HEK293 (cell line): Measurements from ENCODE around the gene TNFRSF13B.
A peak's percentile ranks its signal among the peaks of the same experiment; 100 is the strongest.

ENCODE experiments used
- CTCF ChIA-PET: fragments of 350-600 bp; formaldehyde crosslinking; extraction: SDS; loops from one replicate; lab custom pipeline; 2021; ENCODE audit warnings: antibody characterized with exemption; lab: Yijun Ruan, JAX
- POLR2A ChIA-PET: fragments of 300-600 bp; formaldehyde crosslinking; extraction: SDS; loops from one replicate; lab custom pipeline; 2020; ENCODE audit warnings: antibody characterized with exemption, inconsistent platforms; lab: Yijun Ruan, JAX
- H3K27ac ChIP-seq: fragments of 200-500 bp; sonication (Bioruptor generic); 2 replicates; pipeline ENCODE4 v1.5.1; 2014; ENCODE audit warnings: low read depth, low read length, control low read depth, inconsistent platforms; ENCODE audit errors: extremely low read depth
- H3K36me3 ChIP-seq, 2 experiments: fragments of 200-500 bp in 1 of 2; sonication (Bioruptor generic) in 1 of 2; 1 replicate in 1 of 2; 2 replicates in 1 of 2; pipeline ENCODE4 v1.5.1; 2014 to 2017; ENCODE audit warnings: inconsistent platforms in 2 of 2, low read length in 2 of 2; ENCODE audit not compliant: control insufficient read depth in 2 of 2, insufficient read depth in 1 of 2
- H3K4me1 ChIP-seq: fragments of 200-500 bp; sonication (Bioruptor generic); 2 replicates; pipeline ENCODE4 v1.5.1; 2014; ENCODE audit warnings: mild to moderate bottlenecking, low read length, inconsistent platforms; ENCODE audit not compliant: control insufficient read depth, insufficient read depth
- H3K4me3 ChIP-seq: 2 replicates; pipeline ENCODE4 v1.5.1; 2011; ENCODE audit warnings: low read depth, mild to moderate bottlenecking, control low read depth, low read length, moderate library complexity
- H3K9me3 ChIP-seq: fragments of 200-500 bp; sonication (Bioruptor generic); 2 replicates; pipeline ENCODE4 v1.5.1; 2014; ENCODE audit warnings: low read depth, low read length, inconsistent platforms; ENCODE audit not compliant: control insufficient read depth, insufficient read depth
- GLIS1 ChIP-seq: fragments of 450-650 bp; formaldehyde crosslinking; IDR thresholded peaks from 2 replicates; pipeline ENCODE4 v1.5.1; 2016; ENCODE audit warnings: missing biosample characterization, missing genetic modification characterization
- HOXD13 ChIP-seq: sonication (generic); formaldehyde crosslinking; IDR thresholded peaks from 2 replicates; pipeline ENCODE4 v1.8.0; 2022; ENCODE audit warnings: missing genetic modification reagents, borderline replicate concordance
- MZF1 ChIP-seq: fragments of 450-650 bp; formaldehyde crosslinking; IDR thresholded peaks from 2 replicates; pipeline ENCODE4 v1.5.1; 2017; ENCODE audit warnings: missing biosample characterization, missing genetic modification characterization, borderline replicate concordance
- SCRT1 ChIP-seq: fragments of 450-650 bp; formaldehyde crosslinking; IDR thresholded peaks from 2 replicates; pipeline ENCODE4 v1.5.1; 2016; ENCODE audit warnings: missing biosample characterization, missing genetic modification characterization, borderline replicate concordance
- SCRT2 ChIP-seq: fragments of 450-650 bp; formaldehyde crosslinking; IDR thresholded peaks from 2 replicates; pipeline ENCODE4 v1.5.1; 2016; ENCODE audit warnings: missing biosample characterization, missing genetic modification characterization
- SP7 ChIP-seq: fragments of 450-650 bp; formaldehyde crosslinking; IDR thresholded peaks from 2 replicates; pipeline ENCODE4 v1.5.1; 2016; ENCODE audit warnings: missing biosample characterization, missing genetic modification characterization
- ZBTB17 ChIP-seq: fragments of 450-650 bp; formaldehyde crosslinking; IDR thresholded peaks from 2 replicates; pipeline ENCODE4 v1.5.1; 2016; ENCODE audit warnings: missing biosample characterization, missing genetic modification characterization
- ZNF121 ChIP-seq: fragments of 450-650 bp; formaldehyde crosslinking; IDR thresholded peaks from 2 replicates; pipeline ENCODE4 v1.5.1; 2016; ENCODE audit warnings: missing biosample characterization, missing genetic modification characterization
- ZNF132 ChIP-seq: fragments of 450-650 bp; formaldehyde crosslinking; IDR thresholded peaks from 2 replicates; pipeline ENCODE4 v1.5.1; 2017; ENCODE audit warnings: missing biosample characterization, missing genetic modification characterization, borderline replicate concordance
- ZNF140 ChIP-seq: fragments of 450-650 bp; formaldehyde crosslinking; IDR thresholded peaks from 2 replicates; pipeline ENCODE4 v1.5.1; 2016; ENCODE audit warnings: missing biosample characterization, missing genetic modification characterization
- ZNF2 ChIP-seq: fragments of 450-650 bp; formaldehyde crosslinking; IDR thresholded peaks from 2 replicates; pipeline ENCODE4 v1.5.1; 2016; ENCODE audit warnings: missing biosample characterization, missing genetic modification characterization
- ZNF211 ChIP-seq: fragments of 450-650 bp; formaldehyde crosslinking; IDR thresholded peaks from 2 replicates; pipeline ENCODE4 v1.5.1; 2016; ENCODE audit warnings: low read depth, missing biosample characterization, missing genetic modification characterization
- ZNF366 ChIP-seq: fragments of 450-650 bp; formaldehyde crosslinking; conservative IDR thresholded peaks from 2 replicates; pipeline ENCODE4 v1.5.1; 2016; ENCODE audit warnings: missing biosample characterization, missing genetic modification characterization
- ZNF416 ChIP-seq: fragments of 450-650 bp; formaldehyde crosslinking; IDR thresholded peaks from 2 replicates; pipeline ENCODE4 v1.5.1; 2016; ENCODE audit warnings: missing biosample characterization, missing genetic modification characterization
- ZNF423 ChIP-seq: fragments of 450-650 bp; formaldehyde crosslinking; IDR thresholded peaks from 2 replicates; pipeline ENCODE4 v1.5.1; 2016; ENCODE audit warnings: missing biosample characterization, missing genetic modification characterization
- ZNF510 ChIP-seq: fragments of 450-650 bp; formaldehyde crosslinking; IDR thresholded peaks from 2 replicates; pipeline ENCODE4 v1.5.1; 2018; ENCODE audit warnings: mild to moderate bottlenecking, missing genetic modification characterization, missing biosample characterization; ENCODE audit not compliant: insufficient replicate concordance
- ZNF521 ChIP-seq: fragments of 450-650 bp; formaldehyde crosslinking; IDR thresholded peaks from 2 replicates; pipeline ENCODE4 v1.5.1; 2017; ENCODE audit warnings: missing biosample characterization, mild to moderate bottlenecking, missing genetic modification characterization
- ZNF580 ChIP-seq: fragments of 450-650 bp; formaldehyde crosslinking; IDR thresholded peaks from 2 replicates; pipeline ENCODE4 v1.5.1; 2016; ENCODE audit warnings: missing biosample characterization, missing genetic modification characterization
- ZNF623 ChIP-seq: fragments of 450-650 bp; formaldehyde crosslinking; IDR thresholded peaks from 2 replicates; pipeline ENCODE4 v1.5.1; 2016; ENCODE audit warnings: missing biosample characterization, missing genetic modification characterization
- ZNF624 ChIP-seq: fragments of 450-650 bp; formaldehyde crosslinking; IDR thresholded peaks from 2 replicates; pipeline ENCODE4 v1.5.1; 2017; ENCODE audit warnings: missing biosample characterization, missing genetic modification characterization
- ZNF626 ChIP-seq: fragments of 450-650 bp; sonication (Bioruptor Pico); formaldehyde crosslinking; IDR thresholded peaks from 2 replicates; pipeline ENCODE4 v1.5.1; 2018; ENCODE audit warnings: missing biosample characterization, missing genetic modification characterization, inconsistent platforms
- ZNF658 ChIP-seq: fragments of 450-650 bp; formaldehyde crosslinking; IDR thresholded peaks from 2 replicates; pipeline ENCODE4; 2016; ENCODE audit warnings: missing biosample characterization, missing genetic modification characterization
- ZNF704 ChIP-seq: fragments of 450-650 bp; formaldehyde crosslinking; IDR thresholded peaks from 2 replicates; pipeline ENCODE4 v1.5.1; 2016; ENCODE audit warnings: missing biosample characterization, missing genetic modification characterization
- ZNF776 ChIP-seq: fragments of 450-650 bp; formaldehyde crosslinking; IDR thresholded peaks from 2 replicates; pipeline ENCODE4 v1.5.0; 2017; ENCODE audit warnings: missing biosample characterization, missing genetic modification characterization, borderline replicate concordance
- ZSCAN16 ChIP-seq: fragments of 450-650 bp; formaldehyde crosslinking; IDR thresholded peaks from 2 replicates; pipeline ENCODE4 v1.5.1; 2016; ENCODE audit warnings: missing biosample characterization, missing genetic modification characterization
- TF ChIP-seq, protein P1 (sequence below): fragments of 450-650 bp; formaldehyde crosslinking; IDR thresholded peaks from 2 replicates; pipeline ENCODE4 v1.5.1; 2016; ENCODE audit warnings: missing biosample characterization, missing genetic modification characterization
- TF ChIP-seq, protein P2 (sequence below): fragments of 450-650 bp; formaldehyde crosslinking; IDR thresholded peaks from 2 replicates; pipeline ENCODE4 v1.5.1; 2016; ENCODE audit warnings: missing biosample characterization, missing genetic modification characterization
- TF ChIP-seq, protein P3 (sequence below): fragments of 450-650 bp; formaldehyde crosslinking; IDR thresholded peaks from 2 replicates; pipeline ENCODE4 v1.5.1; 2016; ENCODE audit warnings: missing biosample characterization, missing genetic modification characterization, borderline replicate concordance

The TNFRSF13B gene

GRCh38 chr17:17001874-17002520 lies 30.1 kb upstream of the TNFRSF13B start (continued):
- TF ChIP-seq MZF1 (tag by site-specific recombination) (no peak), ZNF704 (tag by site-specific recombination) (no peak), ZNF510 (no peak), ZSCAN16 (no peak), ZNF423 (tag by site-specific recombination) (no peak), ZBTB17 (tag by site-specific recombination) (no peak), ZNF366 (tag by site-specific recombination) (no peak), ZNF580 (tag by site-specific recombination) (no peak), SCRT2 (tag by site-specific recombination) (no peak), GLIS1 (no peak), ZNF2 (tag by site-specific recombination) (peak; percentile 42; the same call in 1 of the 2 replicates), ZNF658 (tag by site-specific recombination) (no peak), ZNF132 (tag by site-specific recombination) (no peak), SCRT1 (no peak), ZNF626 (tag by site-specific recombination) (no peak)
- TF ChIP-seq, protein P1, sequence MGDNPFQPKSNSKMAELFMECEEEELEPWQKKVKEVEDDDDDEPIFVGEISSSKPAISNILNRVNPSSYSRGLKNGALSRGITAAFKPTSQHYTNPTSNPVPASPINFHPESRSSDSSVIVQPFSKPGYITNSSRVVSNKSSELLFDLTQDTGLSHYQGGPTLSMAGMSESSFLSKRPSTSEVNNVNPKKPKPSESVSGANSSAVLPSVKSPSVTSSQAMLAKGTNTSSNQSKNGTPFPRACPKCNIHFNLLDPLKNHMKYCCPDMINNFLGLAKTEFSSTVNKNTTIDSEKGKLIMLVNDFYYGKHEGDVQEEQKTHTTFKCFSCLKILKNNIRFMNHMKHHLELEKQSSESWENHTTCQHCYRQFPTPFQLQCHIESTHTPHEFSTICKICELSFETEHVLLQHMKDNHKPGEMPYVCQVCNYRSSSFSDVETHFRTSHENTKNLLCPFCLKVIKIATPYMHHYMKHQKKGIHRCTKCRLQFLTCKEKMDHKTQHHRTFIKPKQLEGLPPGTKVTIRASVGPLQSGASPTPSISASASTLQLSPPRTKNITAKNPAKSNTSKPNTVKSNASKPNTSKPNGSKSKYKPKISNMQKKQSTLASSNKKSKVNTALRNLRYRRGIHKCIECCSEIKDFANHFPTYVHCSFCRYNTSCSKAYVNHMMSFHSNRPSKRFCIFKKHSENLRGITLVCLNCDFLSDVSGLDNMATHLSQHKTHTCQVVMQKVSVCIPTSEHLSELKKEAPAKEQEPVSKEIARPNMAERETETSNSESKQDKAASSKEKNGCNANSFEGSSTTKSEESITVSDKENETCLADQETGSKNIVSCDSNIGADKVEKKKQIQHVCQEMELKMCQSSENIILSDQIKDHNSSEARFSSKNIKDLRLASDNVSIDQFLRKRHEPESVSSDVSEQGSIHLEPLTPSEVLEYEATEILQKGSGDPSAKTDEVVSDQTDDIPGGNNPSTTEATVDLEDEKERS: no peak
- TF ChIP-seq, protein P2, sequence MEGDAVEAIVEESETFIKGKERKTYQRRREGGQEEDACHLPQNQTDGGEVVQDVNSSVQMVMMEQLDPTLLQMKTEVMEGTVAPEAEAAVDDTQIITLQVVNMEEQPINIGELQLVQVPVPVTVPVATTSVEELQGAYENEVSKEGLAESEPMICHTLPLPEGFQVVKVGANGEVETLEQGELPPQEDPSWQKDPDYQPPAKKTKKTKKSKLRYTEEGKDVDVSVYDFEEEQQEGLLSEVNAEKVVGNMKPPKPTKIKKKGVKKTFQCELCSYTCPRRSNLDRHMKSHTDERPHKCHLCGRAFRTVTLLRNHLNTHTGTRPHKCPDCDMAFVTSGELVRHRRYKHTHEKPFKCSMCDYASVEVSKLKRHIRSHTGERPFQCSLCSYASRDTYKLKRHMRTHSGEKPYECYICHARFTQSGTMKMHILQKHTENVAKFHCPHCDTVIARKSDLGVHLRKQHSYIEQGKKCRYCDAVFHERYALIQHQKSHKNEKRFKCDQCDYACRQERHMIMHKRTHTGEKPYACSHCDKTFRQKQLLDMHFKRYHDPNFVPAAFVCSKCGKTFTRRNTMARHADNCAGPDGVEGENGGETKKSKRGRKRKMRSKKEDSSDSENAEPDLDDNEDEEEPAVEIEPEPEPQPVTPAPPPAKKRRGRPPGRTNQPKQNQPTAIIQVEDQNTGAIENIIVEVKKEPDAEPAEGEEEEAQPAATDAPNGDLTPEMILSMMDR (tag by site-specific recombination): peak; percentile 86

DNA sequence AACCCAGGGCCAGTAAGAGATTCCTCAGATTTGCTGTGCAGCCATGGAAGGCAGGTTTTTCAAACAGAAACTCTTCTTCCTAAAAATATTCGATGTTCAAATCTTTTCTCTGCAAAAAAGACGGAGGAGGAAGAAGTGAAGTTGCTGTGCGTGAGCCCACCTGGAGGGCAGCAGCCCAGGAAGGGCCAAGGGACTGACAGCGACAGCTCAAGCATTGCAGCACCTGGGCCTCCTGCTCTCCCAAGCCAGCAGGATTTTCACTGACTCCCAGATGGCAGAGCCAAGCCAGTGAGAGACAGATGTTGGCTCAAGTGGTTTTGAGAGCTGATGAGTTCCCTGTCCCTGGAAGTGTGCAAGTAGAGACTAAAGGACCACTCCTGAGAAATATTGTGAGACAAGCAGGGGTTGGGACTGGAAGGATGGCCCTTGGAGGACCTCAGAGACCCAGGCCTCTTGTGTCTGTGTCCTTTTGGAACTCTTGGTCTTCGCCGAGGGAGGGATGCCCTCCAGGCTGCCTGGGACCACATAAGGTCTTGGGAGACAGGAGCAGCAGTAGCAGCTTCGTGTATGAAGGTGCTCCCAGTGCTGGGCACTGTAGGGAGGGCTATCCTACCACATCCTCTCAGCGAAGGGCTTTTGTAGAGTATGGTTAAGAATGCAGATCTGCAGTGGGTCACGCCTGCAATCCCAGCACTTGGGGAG lies 29.3 kb upstream of the TNFRSF13B start:
- no peaks in the 10 kb centered on the region for H3K9me3 ChIP-seq
- CTCF ChIA-PET: interaction anchor here (0.5 to 2.6 kb wide), 21 partner anchors 9 to 639 kb away, joined by 3 to 16 read pairs (median 3); partner anchors contain the start of gene MPRIP
- no peaks in the 10 kb centered on the region for H3K36me3 ChIP-seq
- H3K4me3 ChIP-seq: no peak overlapping the region
- no peaks in the 10 kb centered on the region; the same call in 1 of the 2 replicates for H3K4me1 ChIP-seq
- POLR2A ChIA-PET: no interaction called here
- no peak overlapping the region for H3K27ac ChIP-seq
- TF ChIP-seq ZNF140 (no peak), ZNF121 (no peak), SP7 (tag by site-specific recombination) (no peak), ZNF211 (tag by site-specific recombination) (no peak), ZNF521 (tag by site-specific recombination) (no peak), ZNF623 (no peak), ZNF776 (tag by site-specific recombination) (no peak), ZNF624 (tag by site-specific recombination) (no peak), ZNF416 (no peak), HOXD13 (CRISPR knock-in tag) (no peak)
- TF ChIP-seq, protein P3, sequence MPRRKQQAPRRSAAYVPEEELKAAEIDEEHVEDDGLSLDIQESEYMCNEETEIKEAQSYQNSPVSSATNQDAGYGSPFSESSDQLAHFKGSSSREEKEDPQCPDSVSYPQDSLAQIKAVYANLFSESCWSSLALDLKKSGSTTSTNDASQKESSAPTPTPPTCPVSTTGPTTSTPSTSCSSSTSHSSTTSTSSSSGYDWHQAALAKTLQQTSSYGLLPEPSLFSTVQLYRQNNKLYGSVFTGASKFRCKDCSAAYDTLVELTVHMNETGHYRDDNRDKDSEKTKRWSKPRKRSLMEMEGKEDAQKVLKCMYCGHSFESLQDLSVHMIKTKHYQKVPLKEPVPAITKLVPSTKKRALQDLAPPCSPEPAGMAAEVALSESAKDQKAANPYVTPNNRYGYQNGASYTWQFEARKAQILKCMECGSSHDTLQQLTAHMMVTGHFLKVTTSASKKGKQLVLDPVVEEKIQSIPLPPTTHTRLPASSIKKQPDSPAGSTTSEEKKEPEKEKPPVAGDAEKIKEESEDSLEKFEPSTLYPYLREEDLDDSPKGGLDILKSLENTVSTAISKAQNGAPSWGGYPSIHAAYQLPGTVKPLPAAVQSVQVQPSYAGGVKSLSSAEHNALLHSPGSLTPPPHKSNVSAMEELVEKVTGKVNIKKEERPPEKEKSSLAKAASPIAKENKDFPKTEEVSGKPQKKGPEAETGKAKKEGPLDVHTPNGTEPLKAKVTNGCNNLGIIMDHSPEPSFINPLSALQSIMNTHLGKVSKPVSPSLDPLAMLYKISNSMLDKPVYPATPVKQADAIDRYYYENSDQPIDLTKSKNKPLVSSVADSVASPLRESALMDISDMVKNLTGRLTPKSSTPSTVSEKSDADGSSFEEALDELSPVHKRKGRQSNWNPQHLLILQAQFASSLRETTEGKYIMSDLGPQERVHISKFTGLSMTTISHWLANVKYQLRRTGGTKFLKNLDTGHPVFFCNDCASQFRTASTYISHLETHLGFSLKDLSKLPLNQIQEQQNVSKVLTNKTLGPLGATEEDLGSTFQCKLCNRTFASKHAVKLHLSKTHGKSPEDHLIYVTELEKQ: no peak
